ENCODE data around the gene ADAMTSL1.

GRCh38 chr9:18739127-18739526 is 265.2 kb downstream of the ADAMTSL1 start:
- TF ChIP-seq SP1 (IDR thresholded peaks at IDR 0.05): no peak
- no peak for TF ChIP-seq FOXM1 (IDR thresholded peaks at IDR 0.05; ENCODE audit: borderline replicate concordance)
- no peak for TF ChIP-seq HDGF (IDR thresholded peaks at IDR 0.05; ENCODE audit: borderline replicate concordance)
- no peak for TF ChIP-seq FOXA1 (IDR thresholded peaks at IDR 0.05)
- TF ChIP-seq ELF4 (IDR thresholded peaks at IDR 0.05): no peak

All from HEK293T (cell line).